NB4 (cell line): ENCODE data around the gene KIAA1671.

Experiments
- CTCF ChIP-seq: IDR thresholded peaks from one replicate; pipeline ENCODE4 v1.5.1; 2012; ENCODE audit warnings: low read depth, low read length
- POLR2A ChIP-seq: IDR thresholded peaks from 2 replicates; pipeline ENCODE4 v1.6.1; 2011; ENCODE audit warnings: mild to moderate bottlenecking; ENCODE audit not compliant: insufficient read length; ENCODE audit errors: extremely low read depth

- TF ChIP-seq CTCF (no peak), POLR2A (no peak)
Observed at GRCh38 chr22:24942301-24942700, 10.2 kb upstream of the KIAA1671 start.
